ENCODE data around the gene ERCC6L2. TPM values are rescaled to one million over a fixed set of nuclear protein-coding genes. Genes with fewer than 3 reads are reported as not detected.

Gene ERCC6L2
- total and polyA plus RNA-seq, 9 of the 15 experiments (the other 6 are each of a cell fraction or from before 2014, with no cell fraction given) = 7.8 to 42.8 (median 23.6) TPM

GRCh38 chr9:95979446-95979845 is 104.0 kb downstream of the ERCC6L2 start:
- Histone ChIP-seq H3K4me1 (replicated peaks in 1 of 2; ENCODE audit: control insufficient read depth in 2 of 2, insufficient read depth in 2 of 2, low read length in 2 of 2) (no peaks in the 10 kb centered on the region), H3K4me2 (ENCODE audit: insufficient read depth, low read length) (no peak overlapping the region), H3K79me2 (ENCODE audit: control insufficient read depth, insufficient read depth, low read length) (no peaks in the 10 kb centered on the region), H2AFZ (ENCODE audit: low read depth, low read length) (no peak overlapping the region), H3K27ac (ENCODE audit: extremely low read depth, low read depth, low read length) (no peak overlapping the region), H4K20me1 (replicated peaks; ENCODE audit: control insufficient read depth, insufficient read depth, low read length) (no peaks in the 10 kb centered on the region), H3K4me3 (no peak overlapping the region), H3K9ac (ENCODE audit: insufficient read depth in 1 of 2, low read depth in 2 of 2, low read length in 2 of 2) (no peak overlapping the region), H3K36me3 (ENCODE audit: control insufficient read depth, insufficient read depth, low read length) (peaks cover 18% of the 10 kb centered on the region; the same call in 1 of the 3 replicates), H3K9me1 (ENCODE audit: control insufficient read depth, insufficient read depth, low read length) (no peaks in the 10 kb centered on the region), H3K27me3 (ENCODE audit: control insufficient read depth in 2 of 2, insufficient read depth in 2 of 2, low read length in 2 of 2) (no peaks in the 10 kb centered on the region), H3K9me3 (replicated peaks; ENCODE audit: control insufficient read depth, insufficient read depth, low read depth, low read length) (no peaks in the 10 kb centered on the region)
- TF ChIP-seq ATF7 (IDR thresholded peaks at IDR 0.05) = no peak
- no peak for TF ChIP-seq ATF1 (CRISPR knock-in tag; IDR thresholded peaks at IDR 0.05)
- no peak for TF ChIP-seq ATF1 (tag; IDR thresholded peaks at IDR 0.05)
- no peak for TF ChIP-seq NCOA2 (IDR thresholded peaks at IDR 0.05; ENCODE audit: partially characterized antibody in 2 of 2)
- TF ChIP-seq ZKSCAN3 (CRISPR knock-in tag; IDR thresholded peaks at IDR 0.05) = no peak
- no peak for TF ChIP-seq HINFP (tag; conservative IDR thresholded peaks at IDR 0.05; ENCODE audit: low read depth)
- TF ChIP-seq TBL1XR1 (IDR thresholded peaks at IDR 0.05; ENCODE audit: low read length in 2 of 2) = no peak
- no peak for TF ChIP-seq HMGXB4 (CRISPR knock-in tag; IDR thresholded peaks at IDR 0.05)
- TF ChIP-seq RBBP5 (IDR thresholded peaks at IDR 0.05; ENCODE audit: borderline replicate concordance, insufficient read depth, low read length, poor library complexity, severe bottlenecking) = no peak
- no peak for TF ChIP-seq PKNOX1 (IDR thresholded peaks at IDR 0.05)
- intact Hi-C loops (cut with micrococcal nuclease) = no loop called here
- ChIA-PET CTCF (ENCODE audit: low intra/inter-chr PET ratio) (no interaction called here), POLR2A (interaction anchor here (0.6 kb wide), 1 partner anchor 27 kb away, joined by 3 read pairs; no protein-coding TSS in a partner anchor)
- BruUV-seq (replicated peaks) = no TSS peak
- no peak for ATAC-seq
- WGBS (ENCODE audit: insufficient coverage, low coverage, missing lambda C conversion rate) = 75% methylated on average over 4 of the region's 4 CpGs
- no peak for FAIRE-seq
- in situ Hi-C loops (cut with MboI) = no loop called here
- no peak for DNase-seq (ENCODE audit: extremely low read depth in 1 of 4, low spot score in 3 of 4)

Data from K562 (cell line).